ENCODE results near the gene USH2A.

GRCh38 chr1:215957663-215958062 lies 465.6 kb downstream of the USH2A start:
- TF ChIP-seq POLR2A (IDR thresholded peaks at IDR 0.05) (no peak), CTCF (IDR thresholded peaks at IDR 0.05) (no peak)

Measured in lower leg skin (tissue), 3 donors.